TTC549 (cell line): ENCODE data around the gene NPAS2.

Source experiments
- FAIRE-seq: peaks from 2 replicates; lab custom pipeline; 2012; peaks lifted over from hg19 to GRCh38; lab: Jason Lieb, UNC

The NPAS2 gene

GRCh38 chr2:100910111-100910510, 90.2 kb downstream of the NPAS2 start:
- no peak for FAIRE-seq

GRCh38 chr2:100919316-100919715, 99.4 kb downstream of the NPAS2 start:
- no peak for FAIRE-seq

DNA sequence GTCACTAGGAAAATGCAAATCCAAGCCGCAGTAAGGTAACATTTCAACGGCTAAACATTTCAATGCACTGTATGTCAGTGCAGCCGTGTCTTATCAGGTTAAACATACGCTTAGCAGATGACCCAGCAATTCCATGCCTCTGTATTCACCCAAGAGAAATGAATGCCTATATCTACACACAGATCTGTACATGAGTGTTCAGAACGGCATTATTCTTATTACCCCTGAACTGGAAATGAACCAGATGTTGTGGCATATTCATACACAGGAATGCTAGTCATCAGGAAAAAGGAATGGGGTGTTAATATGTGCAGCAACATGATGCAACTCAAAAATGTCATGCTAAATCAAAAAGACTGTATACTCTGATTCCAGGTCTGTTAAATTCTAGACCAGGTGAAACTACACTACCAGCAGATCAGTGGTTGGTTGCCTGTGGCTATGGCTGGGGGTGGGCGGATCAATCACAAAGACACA, 101.8 kb downstream of the NPAS2 start:
- FAIRE-seq, result no peak

DNA sequence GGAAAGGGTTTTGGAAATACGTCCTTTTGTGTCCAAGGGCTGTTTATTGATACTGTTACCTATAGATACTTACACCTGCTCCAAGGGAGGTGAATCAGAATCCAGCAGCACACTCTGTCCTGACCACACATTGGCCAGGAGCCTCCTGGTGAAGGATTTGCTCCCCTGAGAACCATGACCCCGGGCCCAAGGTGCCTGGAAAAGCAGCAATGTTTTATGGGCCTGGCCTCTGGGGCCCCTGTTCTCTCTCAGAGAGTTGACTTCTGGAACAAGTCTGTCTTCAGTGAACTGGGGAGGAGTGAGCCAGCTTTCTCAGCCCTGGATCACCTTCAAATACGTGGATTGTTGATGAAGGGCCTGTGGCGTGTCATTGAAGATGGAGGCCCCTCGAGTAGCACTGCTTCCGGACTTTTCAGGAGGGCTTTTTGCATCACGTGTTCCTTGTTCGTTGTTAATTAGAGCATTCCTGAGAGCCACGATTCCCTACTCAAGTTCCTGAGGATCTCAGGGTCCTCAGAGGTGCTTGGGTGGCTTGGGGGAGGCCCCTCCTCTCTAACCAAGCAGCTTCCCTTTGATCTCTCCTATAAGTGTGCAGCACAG, 103.6 kb downstream of the NPAS2 start:
- no peak for FAIRE-seq

DNA sequence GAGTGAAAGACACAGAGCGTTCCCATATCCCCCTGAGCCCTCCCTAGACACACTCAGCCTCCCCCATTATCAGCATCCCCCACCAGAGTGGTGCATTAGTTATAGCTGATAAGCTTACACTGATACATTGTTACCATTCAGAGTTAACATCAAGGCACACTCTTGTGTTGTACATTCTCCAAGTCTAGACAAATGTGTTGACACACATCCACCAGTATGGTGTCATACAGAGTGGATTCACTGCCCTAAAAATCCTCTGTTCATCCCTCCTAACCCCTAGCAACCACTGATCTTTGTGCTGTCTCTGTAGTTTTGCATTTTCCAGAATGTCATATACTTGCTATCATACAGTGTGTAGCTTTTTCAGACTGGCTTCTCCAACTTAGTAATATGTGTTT, 104.2 kb downstream of the NPAS2 start:
- FAIRE-seq, result no peak

DNA sequence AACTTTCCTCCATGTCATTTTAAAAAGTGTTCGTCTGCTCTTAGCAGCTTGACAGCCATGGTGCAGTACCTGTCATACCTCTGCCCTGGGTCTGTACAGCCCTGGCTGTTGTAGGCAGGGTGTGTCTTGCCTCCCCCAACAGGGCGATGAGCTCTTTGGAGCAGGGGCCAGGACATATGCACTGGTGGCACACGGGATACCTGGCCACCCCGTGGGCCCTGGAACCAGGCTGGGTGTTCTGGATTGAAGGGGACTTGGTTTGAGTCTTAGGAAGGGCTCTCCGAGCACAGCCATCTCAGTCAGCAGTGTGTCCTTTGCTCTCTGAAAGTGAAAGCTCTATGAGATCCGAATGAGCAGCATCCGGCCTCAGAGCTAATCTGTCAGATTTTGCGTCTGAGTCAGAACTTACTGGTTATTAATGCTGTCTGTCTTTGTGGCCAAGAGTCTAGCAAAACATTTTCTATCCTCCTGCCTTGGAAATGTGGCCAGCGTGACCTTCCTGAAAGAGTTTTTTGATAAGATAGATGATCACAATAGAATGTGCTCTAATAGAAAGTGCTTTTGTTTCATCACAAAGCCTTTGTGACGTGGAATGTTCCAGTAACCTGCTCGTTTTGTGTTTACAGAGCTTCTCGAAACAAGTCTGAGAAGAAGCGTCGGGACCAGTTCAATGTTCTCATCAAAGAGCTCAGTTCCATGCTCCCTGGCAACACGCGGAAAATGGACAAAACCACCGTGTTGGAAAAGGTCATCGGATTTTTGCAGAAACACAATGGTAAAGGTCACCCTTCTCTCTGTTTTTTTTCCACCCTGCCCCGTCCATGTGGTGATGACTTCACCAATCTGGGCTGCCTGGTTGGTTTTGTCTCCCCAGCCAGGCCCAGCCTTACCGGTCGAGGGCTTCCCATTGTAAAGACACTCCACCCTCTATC, 104.8 kb downstream of the NPAS2 start:
- no peak for FAIRE-seq

GRCh38 chr2:100928235-100928634, 108.3 kb downstream of the NPAS2 start:
- FAIRE-seq, result no peak

GRCh38 chr2:100929147-100929546, 109.2 kb downstream of the NPAS2 start:
- no peak for FAIRE-seq

- no peak for FAIRE-seq
Observed at GRCh38 chr2:100934504-100935371, 114.8 kb downstream of the NPAS2 start.

DNA sequence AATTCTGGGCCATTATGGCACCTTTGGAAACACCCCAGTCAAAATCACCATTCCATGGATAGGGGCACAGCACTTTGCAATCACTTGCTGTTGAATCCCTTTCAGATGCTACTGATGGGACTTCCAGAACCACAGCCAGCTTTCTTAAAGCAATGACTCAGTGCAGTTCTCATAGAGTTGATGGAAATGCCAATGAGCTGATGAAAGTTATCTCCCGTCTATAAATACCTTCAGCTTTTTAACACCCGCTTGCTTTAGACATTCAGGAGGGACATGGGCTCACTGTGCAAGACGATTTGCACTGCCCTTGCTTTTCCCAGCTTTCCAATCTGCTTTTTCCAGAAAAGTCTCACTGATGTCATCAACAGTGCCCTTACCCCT, 115.4 kb downstream of the NPAS2 start:
- no peak for FAIRE-seq

DNA sequence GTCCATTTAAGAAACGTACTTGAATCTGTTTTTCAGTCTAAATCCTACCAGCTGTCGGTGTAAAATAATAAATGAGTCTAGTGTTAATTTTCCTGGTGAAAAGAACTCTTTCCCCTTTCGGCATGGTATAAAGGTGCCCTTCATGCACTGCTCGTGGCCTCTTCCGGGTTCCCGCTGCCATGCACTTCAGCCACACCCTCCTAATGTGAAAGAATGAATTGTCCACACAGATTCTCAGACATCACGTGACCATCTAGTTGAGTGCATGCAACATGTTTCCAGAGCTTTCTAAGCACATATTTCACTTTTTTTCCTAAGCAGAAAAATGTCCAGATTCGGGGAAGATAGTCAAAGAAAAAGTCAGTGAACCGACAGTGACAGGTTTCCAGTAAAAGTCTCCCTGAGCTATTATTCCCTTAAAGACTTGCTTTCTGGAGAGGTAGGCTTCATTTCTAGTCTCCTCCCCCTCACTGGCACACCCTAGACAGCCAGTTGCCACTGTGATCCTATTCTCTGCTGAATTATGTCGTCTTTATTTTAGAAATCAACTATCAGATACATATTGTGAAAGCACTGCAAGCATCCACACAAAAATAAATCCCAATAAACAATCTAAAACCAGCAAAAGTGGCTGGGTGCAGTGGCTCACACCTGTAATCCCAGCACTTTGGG, 116.3 kb downstream of the NPAS2 start:
- no peak for FAIRE-seq

DNA sequence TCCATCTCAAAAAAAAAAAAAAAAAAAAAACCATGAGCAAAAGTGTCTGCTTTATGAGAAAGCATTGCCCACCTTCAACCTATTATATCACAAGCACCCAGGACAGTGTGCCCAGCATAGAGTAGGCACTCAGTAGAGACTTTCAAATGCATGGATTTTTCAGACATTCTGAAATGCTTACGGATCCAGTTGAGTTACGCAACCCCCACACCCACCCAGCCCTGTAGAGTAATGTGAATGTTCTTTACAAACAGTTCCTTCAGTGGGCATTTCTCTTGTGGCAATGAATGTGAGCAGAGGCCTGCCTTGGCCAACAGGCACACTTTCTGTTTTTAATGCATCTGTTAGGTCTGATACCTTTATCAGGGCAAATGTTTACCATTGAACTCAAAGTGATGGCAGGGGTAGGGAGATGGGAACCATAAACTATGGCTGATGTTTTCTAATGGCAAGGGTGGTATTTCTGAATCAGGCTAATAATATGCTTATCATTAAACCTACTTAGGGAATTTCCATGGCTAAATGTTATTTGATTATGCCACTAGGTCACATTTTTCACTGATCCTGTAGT, 117.1 kb downstream of the NPAS2 start:
- no peak for FAIRE-seq

- no peak for FAIRE-seq
Observed at GRCh38 chr2:100938031-100939026, 118.4 kb downstream of the NPAS2 start.

DNA sequence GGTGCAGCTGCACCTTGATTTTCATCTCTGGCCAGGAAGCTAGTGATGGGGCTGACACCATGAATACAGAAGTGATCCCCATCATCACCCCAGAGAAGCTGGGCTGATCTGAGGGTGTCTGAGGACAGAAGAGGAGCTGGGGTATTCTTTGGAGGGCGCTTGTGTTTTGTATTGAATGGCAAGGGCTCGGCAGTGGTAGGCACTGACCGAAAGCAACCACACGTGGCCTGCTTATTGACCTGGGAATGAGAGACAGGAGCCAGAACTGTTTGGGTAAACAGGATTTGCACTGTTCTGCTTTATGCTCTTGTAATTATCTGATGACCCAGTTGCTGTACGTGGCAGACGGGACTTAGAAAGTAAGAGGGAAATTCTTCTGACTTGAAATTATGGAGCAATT, 119.5 kb downstream of the NPAS2 start:
- FAIRE-seq, result no peak

- FAIRE-seq, result no peak
Observed at GRCh38 chr2:100940240-100940639, 120.3 kb downstream of the NPAS2 start.

DNA sequence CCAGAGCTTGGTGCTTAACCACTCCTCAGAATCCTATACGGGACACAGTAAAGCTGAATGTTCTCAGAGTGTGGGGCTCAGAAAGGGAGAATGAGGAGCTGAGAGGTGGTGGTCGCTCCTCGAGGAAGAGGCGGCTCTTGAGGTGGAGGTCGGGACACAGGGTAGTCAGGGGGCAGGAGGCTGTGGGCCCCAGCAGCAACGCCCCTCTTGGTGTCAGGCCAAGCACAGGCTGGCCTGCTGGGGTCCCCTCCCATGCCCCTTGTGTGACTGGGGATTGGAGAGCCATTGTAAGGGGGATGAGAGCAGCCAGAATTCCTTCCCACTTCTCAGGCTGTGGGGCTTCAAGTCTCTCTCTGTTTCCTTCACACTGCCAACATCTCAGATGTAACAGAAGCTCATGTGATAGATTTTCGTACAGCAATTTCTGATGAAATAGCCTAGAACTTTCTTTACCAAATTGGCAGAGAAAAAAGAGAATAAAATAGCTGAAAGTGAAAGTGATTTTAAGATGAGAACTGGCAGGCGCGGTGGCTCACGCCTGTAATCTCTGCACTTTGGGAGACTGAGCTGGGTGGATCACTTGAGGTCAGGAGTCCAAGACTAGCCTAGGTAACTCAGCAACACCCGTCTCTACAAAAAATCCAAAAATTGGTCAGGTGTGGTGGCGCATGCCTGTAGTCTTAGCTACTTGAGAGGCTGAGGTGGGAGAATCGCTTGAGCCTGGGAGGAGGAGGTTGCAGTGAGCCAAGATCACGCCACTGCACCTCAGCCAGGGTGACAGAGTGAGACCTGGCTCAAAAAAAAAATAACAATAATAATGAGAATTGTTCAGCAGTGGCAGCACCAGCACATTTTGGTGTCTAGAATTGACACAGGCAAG, 121.1 kb downstream of the NPAS2 start:
- no peak for FAIRE-seq

DNA sequence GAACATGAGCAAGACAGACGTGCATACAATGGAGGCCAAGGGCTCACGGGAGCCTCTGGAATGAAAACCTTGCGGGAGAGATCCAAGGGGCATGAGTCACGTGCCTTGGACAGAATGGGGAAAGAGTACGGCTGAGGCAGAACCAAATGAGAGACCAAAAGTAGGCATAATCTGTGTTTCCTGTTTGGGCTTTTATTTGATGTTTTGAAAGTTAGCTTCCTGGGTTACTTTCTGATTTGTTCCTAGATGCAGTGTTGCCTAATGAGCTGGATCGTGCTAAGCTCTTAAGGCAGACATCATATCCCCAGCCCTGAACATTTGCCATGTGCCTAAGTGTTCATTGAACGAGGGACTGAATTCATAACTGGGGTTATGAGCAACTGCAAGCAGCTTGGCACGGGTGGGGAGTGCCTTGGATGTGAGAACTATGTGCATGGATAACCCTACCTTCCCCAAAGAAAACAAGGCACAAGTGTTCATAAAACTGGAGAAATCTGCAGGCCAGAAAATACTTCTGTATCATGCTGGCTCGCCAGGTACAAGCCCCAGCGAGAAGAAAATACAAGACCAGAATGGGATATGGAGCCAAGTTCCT, 121.8 kb downstream of the NPAS2 start:
- FAIRE-seq, result no peak

- FAIRE-seq, result no peak
Observed at GRCh38 chr2:100944617-100945432, 124.9 kb downstream of the NPAS2 start.
